ENCODE results near the gene FOXJ1.
A peak's percentile ranks its signal among the peaks of the same experiment; 100 is the strongest.

Gene FOXJ1

DNA sequence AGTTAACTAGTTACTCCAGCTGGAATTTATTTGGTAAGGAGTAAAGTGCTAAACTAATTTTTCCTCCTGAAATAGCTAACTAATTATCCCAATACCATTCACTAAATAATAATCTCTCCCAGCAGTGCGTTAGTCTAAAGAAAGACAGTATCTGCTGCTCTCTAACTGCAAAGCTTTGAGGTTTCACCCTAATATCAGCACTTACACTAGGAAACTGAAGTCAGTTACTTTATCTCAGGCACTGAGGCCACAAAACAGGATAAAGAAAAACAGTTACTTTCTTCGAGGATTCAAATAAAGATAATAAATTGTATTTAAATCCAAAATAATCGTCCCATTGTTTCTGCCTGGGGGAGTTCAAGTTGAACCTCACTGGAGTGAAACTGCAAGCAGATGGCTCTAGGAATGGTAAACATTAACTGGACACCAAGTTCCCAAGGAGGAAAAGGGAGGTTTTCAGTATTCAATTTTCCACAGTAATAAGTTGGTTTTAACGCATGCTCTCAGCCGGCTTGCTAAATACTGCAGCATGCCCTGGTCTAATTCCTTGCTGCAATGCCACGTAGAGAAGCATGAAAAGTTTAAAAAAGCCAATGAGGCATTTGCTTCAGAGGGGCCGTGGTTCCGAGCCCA, 20.0 kb upstream of the FOXJ1 start:
- DNase-seq: no peak

DNA sequence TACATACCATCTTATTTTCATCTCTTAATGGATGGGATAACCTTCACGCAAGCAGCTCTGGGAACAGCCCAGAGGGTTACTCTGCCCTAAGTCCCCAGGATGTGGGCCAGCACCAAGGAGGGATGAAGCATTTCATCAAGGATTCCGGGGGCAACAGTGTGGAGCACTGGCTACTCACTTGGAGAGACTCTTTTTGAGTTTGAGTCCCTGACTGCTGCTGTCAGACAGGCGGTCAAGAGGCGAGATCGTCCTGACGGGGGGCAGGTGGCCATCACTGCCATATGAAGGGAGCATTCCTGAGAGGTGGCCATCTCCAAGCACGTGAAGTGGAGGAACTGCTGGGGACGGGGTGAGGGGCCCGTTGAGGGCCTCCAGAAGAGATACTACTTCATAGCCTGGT, 18.1 kb upstream of the FOXJ1 start:
- DNase-seq: no peak

DNA sequence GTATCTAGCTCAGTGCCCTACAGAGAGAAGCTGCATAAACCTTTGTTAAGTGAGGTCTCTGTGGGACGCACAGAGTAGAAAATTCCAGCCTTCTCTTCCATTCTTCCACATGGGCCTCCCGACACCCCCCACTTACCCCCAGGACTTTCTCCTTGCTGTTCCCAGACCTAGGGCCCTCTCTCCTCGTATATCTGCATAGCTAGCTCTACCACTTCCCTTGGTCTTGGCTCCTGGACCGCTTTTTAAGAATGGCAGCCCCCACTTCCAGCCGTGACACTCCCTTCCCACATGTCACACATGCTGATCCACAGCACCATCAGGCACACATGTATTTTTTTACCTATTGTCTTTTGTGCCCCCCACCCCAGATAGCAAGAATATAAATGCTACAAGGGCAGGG, 16.7 kb upstream of the FOXJ1 start:
- no peak for DNase-seq

DNA sequence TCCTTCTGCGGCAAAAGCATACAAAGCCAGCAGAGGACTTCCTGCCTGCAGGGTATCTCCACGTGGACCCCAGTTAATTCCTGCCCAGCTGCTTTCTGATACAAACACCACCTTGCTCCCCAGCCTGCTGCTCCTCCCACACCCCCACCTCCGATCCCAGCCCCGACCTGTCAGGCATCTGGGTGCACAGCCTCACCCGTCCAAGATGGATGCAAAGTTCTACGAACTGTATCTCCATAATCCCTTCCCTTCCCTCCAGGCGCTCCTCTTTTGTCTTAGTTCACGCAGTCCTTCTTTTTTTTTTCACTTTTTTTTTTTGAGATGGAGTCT, 15.6 kb upstream of the FOXJ1 start:
- DNase-seq: no peak

DNA sequence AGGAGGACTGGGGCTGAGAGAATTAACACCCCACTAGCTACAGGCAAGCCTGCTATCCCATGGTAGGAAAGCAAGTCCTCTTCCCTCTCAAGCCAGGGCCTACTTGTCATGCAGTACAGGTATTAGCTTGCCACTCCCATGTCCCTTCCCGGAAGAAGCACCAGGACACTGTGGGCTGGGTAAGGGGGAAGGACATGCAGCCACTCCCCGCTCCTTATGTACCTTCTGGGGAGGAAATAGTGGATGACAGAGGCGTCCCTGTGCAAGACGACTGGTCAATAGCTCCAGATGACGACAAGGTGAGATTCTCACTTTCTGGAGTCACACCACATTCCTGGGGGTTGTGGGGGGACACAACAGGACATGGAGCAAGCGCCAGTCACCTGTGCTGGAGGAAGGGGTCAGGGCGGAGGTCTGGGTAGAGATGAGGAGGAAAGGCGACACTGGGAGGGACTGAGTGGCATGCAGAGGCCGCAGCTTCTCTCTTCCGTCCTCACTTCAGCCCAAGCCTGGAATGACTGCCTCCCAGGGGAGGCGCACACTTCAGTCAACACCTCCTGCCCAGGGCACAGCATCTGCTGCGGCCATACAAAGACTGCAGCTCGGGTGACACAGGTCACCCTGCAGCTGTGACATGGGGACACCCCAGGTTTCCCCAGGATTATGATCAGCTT, 15.1 kb upstream of the FOXJ1 start:
- no peak for DNase-seq

DNA sequence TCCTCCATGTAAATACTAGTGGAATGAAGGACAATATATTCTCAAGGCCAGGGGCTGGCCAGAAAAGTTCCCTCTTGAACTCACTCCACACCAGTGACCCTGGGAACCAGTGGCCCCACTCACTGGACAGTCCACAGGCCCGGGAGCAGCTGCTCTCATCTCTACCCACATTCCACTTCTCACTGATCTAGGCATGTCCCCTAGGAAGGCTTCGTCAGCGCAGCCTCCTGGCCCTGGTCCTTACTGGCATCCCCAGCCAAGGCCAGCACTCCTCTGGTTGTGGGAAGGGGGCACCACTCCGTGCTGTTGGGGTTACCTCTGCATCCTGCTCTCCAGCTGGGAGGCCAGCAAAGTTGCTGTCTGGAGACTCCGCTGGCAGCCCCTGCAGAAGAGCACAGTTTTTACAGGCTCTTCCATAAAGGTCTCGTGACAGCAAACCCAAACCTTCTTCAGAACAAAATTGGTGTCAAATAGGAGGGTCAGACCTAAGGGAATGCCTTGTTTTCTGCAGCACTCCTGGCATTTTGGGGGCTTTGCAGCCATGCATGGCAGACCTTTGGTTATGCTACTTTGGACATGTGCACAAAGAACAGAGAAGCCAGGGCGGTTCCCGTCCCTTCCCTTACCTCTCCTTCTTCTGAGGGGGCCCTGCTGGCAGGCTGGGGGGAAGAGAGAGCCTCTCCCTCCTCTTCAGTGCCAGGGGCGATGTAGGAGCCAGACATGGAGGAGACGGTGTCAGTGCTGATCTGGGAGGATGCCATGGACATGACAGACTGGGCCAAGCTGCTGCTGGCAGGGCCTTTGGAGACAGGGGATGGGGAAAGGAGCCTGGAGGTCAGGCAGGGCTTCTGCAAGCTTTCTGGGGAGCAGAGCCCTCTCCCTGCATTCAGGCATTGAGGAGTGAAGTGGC, 14.1 kb upstream of the FOXJ1 start:
- DNase-seq: no peak

DNA sequence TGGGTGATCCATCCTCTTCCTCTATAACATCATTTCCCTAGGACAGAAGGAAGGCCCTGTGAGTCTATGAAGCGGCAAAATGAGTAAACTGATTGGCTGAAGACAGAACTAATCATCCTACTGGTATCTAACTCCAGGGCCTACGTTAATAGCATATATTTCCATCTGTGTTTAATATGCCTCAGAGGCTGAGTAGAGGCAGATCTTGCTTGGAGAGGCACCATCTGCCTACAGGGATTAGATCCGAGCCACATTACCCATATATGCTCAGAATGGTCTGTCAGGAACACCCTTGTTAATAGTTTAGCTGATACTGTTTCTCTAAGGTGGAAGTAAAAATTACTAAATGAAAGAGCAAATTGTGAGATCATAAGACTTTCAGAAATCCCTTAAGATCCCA, 13.2 kb upstream of the FOXJ1 start:
- DNase-seq: no peak

DNA sequence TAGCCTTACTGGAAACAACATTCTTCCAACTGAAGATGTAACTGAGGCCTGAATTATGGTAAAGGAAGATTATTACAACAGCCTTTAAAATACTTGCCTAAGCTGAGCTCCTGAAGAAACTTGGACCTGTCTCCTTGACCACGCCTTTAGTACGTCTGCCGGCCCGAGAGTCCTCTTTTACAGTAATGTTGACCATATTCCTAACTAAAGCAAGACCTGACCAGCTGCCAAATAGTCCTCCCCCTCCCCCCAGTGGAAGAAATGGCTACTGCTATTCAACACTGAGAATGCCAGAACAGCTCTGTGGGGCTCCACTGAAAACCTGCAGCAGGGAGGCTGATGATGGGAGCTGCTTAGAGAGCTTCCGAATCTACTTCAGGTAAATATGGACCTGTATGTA, 12.6 kb upstream of the FOXJ1 start:
- no peak for DNase-seq

DNA sequence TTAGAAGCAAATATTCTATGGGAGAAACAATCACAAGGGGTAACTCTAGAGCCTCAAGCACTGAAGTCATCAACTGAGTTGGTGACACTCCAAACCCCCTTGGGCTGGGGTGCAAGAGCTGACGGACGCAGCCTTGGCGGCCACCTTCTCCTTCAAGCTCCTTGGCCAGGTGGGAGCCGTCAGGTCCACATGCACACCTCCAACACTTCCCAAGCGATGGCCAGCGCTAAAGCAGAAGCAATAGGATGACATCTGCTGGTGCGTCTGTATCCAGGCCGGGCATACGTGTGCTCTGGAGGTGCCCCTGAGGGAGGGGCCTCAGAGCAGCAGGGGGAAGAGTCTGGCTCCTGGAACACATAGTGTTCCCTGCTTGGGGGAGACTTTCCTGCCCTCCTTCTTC, 12.2 kb upstream of the FOXJ1 start:
- no peak for DNase-seq

DNA sequence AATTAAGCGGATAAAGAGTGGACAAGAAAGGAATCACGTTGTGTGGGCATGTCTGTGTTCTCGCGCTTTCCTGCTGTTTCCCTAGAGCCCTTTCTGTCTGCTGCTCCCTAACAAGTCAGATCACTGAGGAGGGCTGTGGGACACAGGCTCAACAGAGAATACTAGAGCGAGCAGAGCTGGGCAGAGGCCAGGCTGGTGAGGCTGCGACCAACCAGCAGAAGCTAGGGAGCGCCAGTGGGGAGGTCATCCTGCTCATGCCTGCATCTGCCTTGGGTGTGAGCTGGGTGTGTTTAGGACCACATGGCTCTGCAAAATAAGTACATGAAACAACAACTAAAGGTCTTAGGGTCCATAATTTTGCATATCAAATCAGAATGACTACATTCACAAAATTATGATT, 11.5 kb upstream of the FOXJ1 start:
- DNase-seq: no peak

DNA sequence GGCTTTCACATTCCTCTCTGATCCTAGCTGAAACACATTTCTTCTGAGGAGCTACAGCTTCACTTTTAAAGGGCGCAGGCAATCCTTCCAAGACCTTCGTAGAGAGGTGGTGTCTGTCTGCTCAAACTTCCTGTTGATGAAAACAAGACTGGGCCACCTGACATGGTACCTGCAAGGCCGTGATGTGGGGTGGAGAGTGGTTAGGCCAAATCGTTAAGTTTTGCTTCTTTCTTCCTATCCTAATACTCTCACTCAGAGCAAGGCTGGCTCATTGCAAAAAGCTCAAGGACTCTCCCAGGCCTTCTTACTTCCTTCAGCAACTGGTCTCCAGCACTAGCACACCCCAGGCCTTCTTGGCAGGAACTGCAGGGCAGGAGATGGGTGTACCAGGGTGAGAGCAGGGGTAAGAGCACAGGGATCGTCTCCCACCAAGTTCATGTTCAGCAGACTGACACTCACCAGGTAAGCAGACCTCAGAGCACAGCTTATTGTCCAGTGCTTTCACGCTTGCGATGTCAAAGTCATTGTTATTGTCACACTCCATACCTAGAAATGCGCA, 10.9 kb upstream of the FOXJ1 start:
- DNase-seq: no peak

DNA sequence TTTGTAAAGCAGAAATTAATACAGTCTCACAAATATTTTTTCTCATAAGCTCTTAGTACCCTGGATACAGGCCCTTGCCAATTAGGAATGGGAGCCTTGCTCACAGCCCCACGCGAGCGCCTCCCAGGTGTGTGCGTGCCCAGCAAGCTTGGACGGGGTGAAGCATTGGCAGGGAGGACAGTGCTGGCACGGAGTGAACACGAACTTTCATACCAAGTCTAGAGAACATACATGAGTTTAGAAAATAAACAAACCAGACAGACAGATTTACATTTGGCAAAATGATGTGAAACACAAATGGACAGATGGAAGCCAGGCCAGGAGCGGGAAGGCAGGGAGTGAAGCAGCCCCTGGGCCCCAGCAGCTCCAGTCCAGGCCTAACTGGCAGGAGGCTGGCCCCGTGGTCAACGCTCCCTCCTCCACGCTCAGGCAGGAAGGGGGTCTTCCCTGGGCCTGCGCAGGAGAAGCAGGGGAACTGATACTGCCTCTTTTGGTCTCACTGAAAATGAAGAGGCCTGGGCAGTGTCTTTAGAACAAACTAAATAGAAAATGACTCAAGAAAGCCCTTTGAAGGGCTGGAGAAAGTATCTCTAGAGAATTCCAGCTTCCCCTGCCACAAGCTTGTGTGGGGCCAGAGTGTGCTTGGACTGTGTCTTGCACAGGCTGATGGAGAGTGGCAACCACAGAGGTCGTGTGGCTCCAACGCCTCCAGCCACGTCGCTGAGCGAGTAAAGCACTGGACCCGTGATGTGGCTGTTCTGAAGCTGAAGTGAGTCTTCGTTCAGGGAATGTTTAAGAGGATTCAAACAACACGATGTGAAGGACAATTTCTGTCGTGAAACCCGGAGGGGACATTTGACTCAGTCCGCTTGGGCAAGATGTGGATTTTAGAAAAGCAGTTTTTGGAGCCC, 9.9 kb upstream of the FOXJ1 start:
- DNase-seq: no peak

DNA sequence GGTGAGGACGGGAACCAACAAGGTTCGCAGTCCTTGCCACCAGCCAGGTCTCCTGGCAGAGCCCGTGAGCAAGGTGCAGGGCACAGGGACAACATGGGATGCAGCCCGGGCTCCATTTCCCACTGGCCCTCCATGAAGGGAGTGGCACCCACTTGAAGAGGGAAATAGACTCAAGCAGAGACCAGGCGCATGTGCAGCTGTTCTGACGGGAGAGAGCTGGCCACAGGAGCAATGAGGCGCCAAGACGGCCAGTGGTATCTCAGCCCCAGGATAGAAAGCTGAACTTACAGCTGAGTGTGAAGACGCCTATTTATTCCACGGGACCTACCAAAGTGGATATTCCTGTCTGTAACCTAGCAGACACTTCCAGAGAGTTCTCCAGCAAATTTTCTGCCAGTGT, 8.2 kb upstream of the FOXJ1 start:
- DNase-seq: no peak

DNA sequence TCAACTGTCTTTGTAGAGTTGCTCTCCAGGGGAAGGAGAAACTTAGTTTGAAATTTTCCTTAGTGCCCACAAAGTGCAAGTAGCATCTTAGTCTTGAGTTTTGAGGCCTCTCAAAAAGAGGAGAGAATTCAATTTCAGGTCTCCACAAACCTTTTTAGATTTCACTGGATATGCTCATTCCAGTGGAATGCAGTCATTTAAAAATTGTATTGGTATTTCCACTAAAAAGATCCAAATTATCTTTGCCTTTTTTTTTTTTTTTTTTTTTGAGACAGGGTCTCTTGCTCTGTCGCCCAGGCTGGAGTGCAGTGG, 6.9 kb upstream of the FOXJ1 start:
- no peak for DNase-seq

DNA sequence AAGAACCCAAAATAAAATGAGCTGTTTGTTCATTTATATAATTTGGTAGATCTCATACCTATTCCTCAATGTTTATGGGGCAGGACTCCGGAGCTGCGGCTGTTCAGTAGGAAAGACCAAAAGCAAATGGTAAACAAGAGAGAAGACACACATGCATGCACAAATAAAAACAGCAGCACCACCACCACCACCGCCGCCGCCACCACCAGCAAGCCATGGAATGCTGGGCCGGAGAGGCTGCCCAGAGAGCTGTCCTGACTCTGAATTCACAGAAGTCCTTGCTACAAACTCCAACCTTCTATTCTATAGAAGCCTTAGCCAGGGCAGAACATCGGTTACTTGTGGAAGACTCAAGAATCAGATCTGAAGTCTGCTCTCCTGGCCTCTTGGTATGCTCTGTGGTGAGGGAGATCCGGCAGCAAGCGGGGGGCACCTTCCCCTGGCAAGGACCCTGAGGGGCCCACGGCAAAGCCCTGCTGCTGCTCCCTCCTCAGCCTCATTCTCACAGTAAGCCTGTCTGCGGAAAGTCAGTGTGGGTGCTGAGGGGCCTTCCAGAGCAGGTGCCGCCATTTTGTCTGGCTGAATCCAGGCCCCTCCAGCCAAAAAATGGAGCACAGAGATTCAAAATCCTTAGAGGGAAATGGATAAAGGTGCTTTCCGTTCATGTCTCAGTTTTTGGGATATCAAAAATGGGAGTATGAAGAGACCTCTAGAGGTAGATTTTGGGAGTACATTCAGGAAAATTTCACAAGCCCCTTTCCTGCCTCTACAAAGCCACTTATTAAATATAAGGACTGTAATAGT, 6.4 kb upstream of the FOXJ1 start:
- DNase-seq: peak in 2 of 4 experiments; percentile 26 to 37

DNA sequence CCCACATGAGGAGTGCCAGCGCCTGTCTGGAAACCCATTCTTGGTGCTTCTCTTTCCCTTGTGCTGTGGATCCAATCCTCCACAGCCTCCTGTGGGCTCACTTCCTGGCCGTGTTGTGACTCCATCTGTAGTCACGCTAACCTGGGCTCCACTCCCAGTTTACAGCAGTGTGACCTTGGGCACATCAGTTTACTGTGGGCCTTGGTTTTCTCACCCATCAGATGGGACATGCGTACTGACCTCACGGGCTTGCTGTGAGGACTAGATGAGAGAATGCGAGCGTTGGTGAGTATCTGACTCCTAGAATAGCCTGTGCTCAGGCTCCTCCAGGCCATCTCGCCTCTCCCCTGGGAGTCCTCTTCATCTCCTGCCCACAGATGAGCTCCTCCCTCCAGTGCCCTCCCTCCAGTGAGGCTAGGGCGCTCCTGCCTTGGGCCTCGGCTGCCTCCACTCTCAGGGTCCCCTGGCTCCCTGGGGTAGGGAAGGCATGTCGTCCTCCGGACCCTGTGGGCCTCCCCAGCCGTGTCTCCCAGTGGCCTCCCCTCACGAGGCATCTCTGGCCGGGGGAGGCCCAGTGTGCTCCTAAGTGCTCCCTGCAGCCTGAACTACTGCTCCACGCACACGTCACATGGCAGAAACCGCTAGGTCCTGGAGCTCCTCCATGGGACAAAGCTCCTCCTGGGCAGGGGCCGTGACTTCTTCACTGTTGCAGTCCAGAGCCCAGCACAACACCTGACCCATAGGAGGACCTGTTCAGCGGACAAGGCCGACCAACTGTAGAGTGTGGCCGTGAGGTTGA, 5.2 kb upstream of the FOXJ1 start:
- DNase-seq: no peak

DNA sequence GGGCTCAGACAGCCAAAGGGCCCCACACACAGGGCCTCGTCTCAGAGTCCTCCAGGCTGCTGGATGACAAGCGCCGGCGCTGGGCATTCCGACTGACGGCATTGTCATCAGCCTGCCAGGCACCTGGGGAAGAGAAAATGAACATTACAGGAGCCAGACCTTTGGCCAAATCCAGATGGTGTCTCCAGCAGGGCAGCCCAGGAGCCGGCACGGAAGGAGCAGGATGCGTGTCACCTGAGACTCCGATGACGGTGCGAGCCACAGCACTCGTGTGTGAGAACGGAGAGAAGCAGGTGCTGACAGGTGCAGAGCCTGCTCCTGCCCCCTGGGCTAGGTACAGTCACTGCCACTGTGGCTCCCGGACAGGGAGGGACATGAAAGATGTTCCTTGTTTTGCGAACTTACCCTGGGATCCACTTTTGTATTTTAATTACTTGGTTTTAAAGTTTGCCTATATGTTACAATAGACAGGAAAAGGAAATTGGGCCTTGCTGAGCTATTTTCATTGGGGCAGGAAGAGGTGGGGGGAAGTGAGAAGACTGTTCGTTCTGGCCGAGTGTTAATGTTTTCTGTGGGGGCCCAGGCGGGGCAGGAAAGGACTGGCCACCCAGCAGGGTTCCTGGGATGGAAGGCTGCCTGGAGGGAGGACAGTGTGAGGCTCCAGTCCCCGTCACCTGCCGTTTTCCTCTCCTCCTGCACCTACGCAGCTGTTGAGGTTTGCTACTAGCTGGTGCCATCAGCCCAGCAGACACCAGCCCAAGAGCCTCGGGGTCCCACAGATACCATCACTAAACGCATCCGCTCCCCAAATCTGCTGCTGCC, 4.4 kb upstream of the FOXJ1 start:
- peak in 2 of 4 experiments; percentile 17 to 37 for DNase-seq

DNA sequence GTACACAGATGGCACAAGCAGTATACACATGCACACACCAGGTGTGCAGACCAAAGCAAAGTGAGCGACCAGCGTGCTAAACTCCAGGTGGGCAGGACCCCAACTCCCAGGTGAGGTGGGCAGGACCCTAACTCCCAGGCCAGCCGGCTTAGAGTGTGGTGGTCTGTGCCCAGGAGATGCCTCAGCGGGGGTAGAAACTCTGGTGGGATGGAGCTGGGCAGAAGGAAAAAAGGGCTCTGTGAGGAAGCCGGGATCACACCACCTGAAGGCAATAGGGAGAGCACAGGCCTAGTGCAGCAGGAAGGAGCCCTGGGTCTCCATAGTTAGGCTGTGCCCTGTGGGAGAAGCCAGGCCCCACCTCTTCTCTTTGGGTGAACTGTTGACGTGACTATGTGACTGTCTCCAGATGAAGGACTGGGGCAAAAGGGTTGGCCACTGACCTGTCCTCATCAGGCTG, 1.6 kb upstream of the FOXJ1 start:
- no peak for DNase-seq

DNA sequence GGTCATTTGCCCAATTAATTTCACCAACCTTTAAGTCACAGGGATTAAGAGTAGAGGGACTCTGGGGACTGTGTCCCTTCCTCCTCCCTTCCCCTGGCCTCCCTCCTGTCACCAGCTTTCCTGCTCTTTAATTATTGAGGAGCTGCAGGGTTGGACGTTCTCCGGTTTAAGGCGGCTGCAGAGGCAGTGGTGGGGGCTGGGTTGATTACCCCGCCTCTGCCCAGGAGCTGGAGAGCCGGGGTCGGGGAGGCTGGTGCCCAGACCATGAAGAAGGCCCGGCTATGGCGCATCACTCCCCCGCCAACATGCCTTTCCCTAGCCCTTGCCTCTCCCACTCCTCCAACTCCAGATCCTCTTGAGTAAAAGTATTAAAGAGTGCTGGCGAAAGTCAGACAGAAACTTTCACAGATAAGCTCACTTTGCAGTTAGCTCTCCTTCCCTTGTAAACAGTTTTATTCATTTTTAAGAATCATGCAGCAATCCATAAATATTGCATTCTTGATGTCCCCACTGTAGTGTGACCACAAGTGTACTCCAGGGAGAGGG, 1.1 kb upstream of the FOXJ1 start:
- no peak for DNase-seq
